ENCODE measurements around the gene IBTK. TPM values are rescaled to one million over a fixed set of nuclear protein-coding genes. Genes with fewer than 3 reads are reported as not detected.

The IBTK gene
- total and polyA plus RNA-seq, 4 donors: 14.1 to 66.8 (median 21.0) TPM

DNA sequence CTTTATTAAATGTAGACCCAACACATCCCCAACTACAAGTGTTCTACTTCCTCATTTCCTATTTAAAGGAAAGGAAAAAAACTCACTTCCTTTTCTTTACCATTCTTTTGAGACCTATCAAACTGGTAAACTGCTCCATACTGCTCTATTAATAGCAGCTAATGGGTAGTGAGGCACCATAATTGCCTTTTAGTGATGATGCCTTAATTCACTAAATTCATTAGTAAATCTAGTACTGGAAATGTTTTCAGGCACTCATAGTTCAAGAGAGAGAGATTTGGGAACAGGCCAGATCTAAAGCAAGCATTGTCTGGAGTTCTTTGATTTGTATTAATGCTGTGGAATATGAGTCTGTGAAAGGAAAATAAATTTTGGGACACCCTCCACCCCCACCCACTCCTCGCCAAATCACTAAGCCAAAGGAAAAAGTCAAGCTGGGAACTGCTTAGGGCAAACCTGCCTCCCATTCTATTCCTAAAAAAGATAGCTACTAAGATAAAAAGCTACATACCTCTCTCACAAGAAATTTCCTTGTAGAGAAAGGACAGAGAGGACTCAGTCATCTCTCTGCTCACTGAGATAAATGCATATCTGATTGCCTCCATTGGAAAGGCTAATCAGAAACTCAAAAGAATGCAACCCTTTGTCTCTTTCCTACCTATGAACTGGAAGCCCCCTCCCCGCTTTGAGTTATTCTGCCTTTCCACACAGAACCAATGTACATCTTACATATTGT lies 13.6 kb upstream of the IBTK start:
- no peaks in the 10 kb centered on the region for H3K9me3 ChIP-seq (ENCODE audit: control insufficient read depth in 4 of 4, low read length in 3 of 4)
- TF ChIP-seq JUND (IDR thresholded peaks at IDR 0.05) (no peak), RAD21 (IDR thresholded peaks at IDR 0.05) (no peak), HNF4G (IDR thresholded peaks at IDR 0.05) (no peak), FOXA1 (IDR thresholded peaks at IDR 0.05) (no peak), NR2F2 (IDR thresholded peaks at IDR 0.05) (no peak), TAF1 (conservative IDR thresholded peaks at IDR 0.05) (no peak), SP1 (IDR thresholded peaks at IDR 0.05) (no peak), EGR1 (IDR thresholded peaks at IDR 0.05; ENCODE audit: low read depth in 2 of 2) (no peak), FOXA2 (IDR thresholded peaks at IDR 0.05) (no peak), RXRA (IDR thresholded peaks at IDR 0.05) (no peak), GABPA (IDR thresholded peaks at IDR 0.05 in 1 of 2, conservative IDR thresholded peaks at IDR 0.05 in 1 of 2) (no peak)
- TF ChIP-seq, protein P1, sequence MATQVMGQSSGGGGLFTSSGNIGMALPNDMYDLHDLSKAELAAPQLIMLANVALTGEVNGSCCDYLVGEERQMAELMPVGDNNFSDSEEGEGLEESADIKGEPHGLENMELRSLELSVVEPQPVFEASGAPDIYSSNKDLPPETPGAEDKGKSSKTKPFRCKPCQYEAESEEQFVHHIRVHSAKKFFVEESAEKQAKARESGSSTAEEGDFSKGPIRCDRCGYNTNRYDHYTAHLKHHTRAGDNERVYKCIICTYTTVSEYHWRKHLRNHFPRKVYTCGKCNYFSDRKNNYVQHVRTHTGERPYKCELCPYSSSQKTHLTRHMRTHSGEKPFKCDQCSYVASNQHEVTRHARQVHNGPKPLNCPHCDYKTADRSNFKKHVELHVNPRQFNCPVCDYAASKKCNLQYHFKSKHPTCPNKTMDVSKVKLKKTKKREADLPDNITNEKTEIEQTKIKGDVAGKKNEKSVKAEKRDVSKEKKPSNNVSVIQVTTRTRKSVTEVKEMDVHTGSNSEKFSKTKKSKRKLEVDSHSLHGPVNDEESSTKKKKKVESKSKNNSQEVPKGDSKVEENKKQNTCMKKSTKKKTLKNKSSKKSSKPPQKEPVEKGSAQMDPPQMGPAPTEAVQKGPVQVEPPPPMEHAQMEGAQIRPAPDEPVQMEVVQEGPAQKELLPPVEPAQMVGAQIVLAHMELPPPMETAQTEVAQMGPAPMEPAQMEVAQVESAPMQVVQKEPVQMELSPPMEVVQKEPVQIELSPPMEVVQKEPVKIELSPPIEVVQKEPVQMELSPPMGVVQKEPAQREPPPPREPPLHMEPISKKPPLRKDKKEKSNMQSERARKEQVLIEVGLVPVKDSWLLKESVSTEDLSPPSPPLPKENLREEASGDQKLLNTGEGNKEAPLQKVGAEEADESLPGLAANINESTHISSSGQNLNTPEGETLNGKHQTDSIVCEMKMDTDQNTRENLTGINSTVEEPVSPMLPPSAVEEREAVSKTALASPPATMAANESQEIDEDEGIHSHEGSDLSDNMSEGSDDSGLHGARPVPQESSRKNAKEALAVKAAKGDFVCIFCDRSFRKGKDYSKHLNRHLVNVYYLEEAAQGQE (IDR thresholded peaks at IDR 0.05): no peak
- TF ChIP-seq, protein P2, sequence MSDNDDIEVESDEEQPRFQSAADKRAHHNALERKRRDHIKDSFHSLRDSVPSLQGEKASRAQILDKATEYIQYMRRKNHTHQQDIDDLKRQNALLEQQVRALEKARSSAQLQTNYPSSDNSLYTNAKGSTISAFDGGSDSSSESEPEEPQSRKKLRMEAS (IDR thresholded peaks at IDR 0.05): no peak
- TF ChIP-seq, protein P3, sequence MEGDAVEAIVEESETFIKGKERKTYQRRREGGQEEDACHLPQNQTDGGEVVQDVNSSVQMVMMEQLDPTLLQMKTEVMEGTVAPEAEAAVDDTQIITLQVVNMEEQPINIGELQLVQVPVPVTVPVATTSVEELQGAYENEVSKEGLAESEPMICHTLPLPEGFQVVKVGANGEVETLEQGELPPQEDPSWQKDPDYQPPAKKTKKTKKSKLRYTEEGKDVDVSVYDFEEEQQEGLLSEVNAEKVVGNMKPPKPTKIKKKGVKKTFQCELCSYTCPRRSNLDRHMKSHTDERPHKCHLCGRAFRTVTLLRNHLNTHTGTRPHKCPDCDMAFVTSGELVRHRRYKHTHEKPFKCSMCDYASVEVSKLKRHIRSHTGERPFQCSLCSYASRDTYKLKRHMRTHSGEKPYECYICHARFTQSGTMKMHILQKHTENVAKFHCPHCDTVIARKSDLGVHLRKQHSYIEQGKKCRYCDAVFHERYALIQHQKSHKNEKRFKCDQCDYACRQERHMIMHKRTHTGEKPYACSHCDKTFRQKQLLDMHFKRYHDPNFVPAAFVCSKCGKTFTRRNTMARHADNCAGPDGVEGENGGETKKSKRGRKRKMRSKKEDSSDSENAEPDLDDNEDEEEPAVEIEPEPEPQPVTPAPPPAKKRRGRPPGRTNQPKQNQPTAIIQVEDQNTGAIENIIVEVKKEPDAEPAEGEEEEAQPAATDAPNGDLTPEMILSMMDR (IDR thresholded peaks at IDR 0.05; ENCODE audit: low read depth, low read length, missing input control): no peak
- TF ChIP-seq, protein P4, sequence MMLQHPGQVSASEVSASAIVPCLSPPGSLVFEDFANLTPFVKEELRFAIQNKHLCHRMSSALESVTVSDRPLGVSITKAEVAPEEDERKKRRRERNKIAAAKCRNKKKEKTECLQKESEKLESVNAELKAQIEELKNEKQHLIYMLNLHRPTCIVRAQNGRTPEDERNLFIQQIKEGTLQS (IDR thresholded peaks at IDR 0.05): no peak
- 94% methylated on average over 2 of the region's 2 CpGs for WGBS

DNA sequence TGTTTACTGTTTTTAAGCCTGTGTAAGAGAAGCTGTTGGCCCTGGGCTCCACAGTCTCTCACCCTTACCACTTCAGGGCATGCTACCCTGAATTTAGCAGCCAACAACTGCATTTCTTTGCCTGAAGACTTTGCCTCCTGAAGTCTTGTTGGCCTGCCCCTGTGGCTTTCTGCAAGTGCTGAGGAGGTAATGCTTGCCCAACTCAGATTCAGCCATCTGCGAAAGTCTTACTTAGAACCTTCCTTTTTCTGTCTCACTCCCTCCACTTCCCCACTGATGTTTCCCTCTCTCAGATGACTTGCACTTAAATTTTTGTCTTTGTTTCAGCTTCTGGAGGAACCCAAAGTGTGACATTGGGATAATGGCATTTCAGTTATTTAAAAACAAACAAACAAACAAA lies 11.8 kb upstream of the IBTK start:
- no peak overlapping the region for H3K4me3 ChIP-seq (ENCODE audit: low read depth in 1 of 3, low read length in 3 of 3)
- no peaks in the 10 kb centered on the region for H3K27me3 ChIP-seq (ENCODE audit: control insufficient read depth in 4 of 4, insufficient read depth in 4 of 4, low read length in 3 of 4)
- no peaks in the 10 kb centered on the region for H3K4me1 ChIP-seq (ENCODE audit: control insufficient read depth in 4 of 4, insufficient read depth in 4 of 4, low read length in 3 of 4)
- WGBS: 83% methylated on average over 1 of the region's 1 CpG
- no peaks in the 10 kb centered on the region for H3K36me3 ChIP-seq (ENCODE audit: control insufficient read depth in 4 of 4, insufficient read depth in 3 of 4, low read depth in 1 of 4, low read length in 3 of 4)
- H3K9ac ChIP-seq (ENCODE audit: low read depth in 1 of 2, low read length in 2 of 2): no peak overlapping the region
- no peaks in the 10 kb centered on the region for H3K9me3 ChIP-seq (ENCODE audit: control insufficient read depth in 4 of 4, low read length in 3 of 4)
- H3K27ac ChIP-seq (ENCODE audit: low read depth in 1 of 2, low read length in 2 of 2): no peak overlapping the region
- TF ChIP-seq YY1 (IDR thresholded peaks at IDR 0.05) (no peak), TAF1 (conservative IDR thresholded peaks at IDR 0.05) (no peak), FOXA2 (IDR thresholded peaks at IDR 0.05) (no peak), NR2F2 (IDR thresholded peaks at IDR 0.05) (no peak)
- TF ChIP-seq, protein P4 (IDR thresholded peaks at IDR 0.05): no peak
- TF ChIP-seq, protein P3 (IDR thresholded peaks at IDR 0.05; ENCODE audit: low read depth, low read length, missing input control): no peak
- TF ChIP-seq, protein P5, sequence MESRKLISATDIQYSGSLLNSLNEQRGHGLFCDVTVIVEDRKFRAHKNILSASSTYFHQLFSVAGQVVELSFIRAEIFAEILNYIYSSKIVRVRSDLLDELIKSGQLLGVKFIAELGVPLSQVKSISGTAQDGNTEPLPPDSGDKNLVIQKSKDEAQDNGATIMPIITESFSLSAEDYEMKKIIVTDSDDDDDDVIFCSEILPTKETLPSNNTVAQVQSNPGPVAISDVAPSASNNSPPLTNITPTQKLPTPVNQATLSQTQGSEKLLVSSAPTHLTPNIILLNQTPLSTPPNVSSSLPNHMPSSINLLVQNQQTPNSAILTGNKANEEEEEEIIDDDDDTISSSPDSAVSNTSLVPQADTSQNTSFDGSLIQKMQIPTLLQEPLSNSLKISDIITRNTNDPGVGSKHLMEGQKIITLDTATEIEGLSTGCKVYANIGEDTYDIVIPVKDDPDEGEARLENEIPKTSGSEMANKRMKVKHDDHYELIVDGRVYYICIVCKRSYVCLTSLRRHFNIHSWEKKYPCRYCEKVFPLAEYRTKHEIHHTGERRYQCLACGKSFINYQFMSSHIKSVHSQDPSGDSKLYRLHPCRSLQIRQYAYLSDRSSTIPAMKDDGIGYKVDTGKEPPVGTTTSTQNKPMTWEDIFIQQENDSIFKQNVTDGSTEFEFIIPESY (IDR thresholded peaks at IDR 0.05): no peak
- DNase-seq (ENCODE audit: low spot score): no peak

More for the DNA sequence above, 13.6 kb upstream of the IBTK start:
- Histone ChIP-seq H3K27me3 (ENCODE audit: control insufficient read depth in 4 of 4, insufficient read depth in 4 of 4, low read length in 3 of 4) (no peaks in the 10 kb centered on the region), H3K27ac (ENCODE audit: low read depth in 1 of 2, low read length in 2 of 2) (no peak overlapping the region), H3K9ac (ENCODE audit: low read depth in 1 of 2, low read length in 2 of 2) (no peak overlapping the region), H3K4me3 (ENCODE audit: low read depth in 1 of 3, low read length in 3 of 3) (no peak overlapping the region), H3K4me1 (ENCODE audit: control insufficient read depth in 4 of 4, insufficient read depth in 4 of 4, low read length in 3 of 4) (no peaks in the 10 kb centered on the region), H3K36me3 (ENCODE audit: control insufficient read depth in 4 of 4, insufficient read depth in 3 of 4, low read depth in 1 of 4, low read length in 3 of 4) (no peaks in the 10 kb centered on the region)
- DNase-seq (ENCODE audit: low spot score): no peak

Measured in liver (tissue), 9 donors.